Liver (tissue), 9 donors: ENCODE measurements around the gene CDK1. TPM values are rescaled to one million over a fixed set of nuclear protein-coding genes. Genes with fewer than 3 reads are reported as not detected.

Experiments used
- DNase-seq: peaks from one replicate; pipeline ENCODE4 v3.0.0-alpha.2; 2017; ENCODE audit warnings: low spot score
- H3K27ac ChIP-seq, 2 donors: one replicate each; pipeline ENCODE4 v1.7.0; 2013; ENCODE audit warnings: inconsistent platforms in 2 of 2, low read length in 2 of 2, control low read depth in 1 of 2, low read depth in 1 of 2, mild to moderate bottlenecking in 1 of 2
- H3K27me3 ChIP-seq, 4 donors: one replicate each; pipeline versions ENCODE4 v1.6.1 to v1.7.0; 2013; ENCODE audit warnings: low read length in 3 of 4, inconsistent platforms in 1 of 4, mild to moderate bottlenecking in 1 of 4, moderate library complexity in 1 of 4; ENCODE audit not compliant: control insufficient read depth in 4 of 4, insufficient read depth in 4 of 4
- H3K36me3 ChIP-seq, 4 donors: one replicate each; pipeline versions ENCODE4 v1.6.1 to v1.7.0; 2013; ENCODE audit warnings: low read length in 3 of 4, mild to moderate bottlenecking in 3 of 4, low read depth in 1 of 4, moderate library complexity in 1 of 4; ENCODE audit not compliant: control insufficient read depth in 4 of 4, insufficient read depth in 3 of 4
- H3K4me1 ChIP-seq, 4 donors: one replicate each; pipeline versions ENCODE4 v1.6.1 to v1.7.0; 2013; ENCODE audit warnings: low read length in 3 of 4, mild to moderate bottlenecking in 3 of 4, moderate library complexity in 1 of 4; ENCODE audit not compliant: control insufficient read depth in 4 of 4, insufficient read depth in 4 of 4
- H3K4me3 ChIP-seq, 3 donors: one replicate each; pipeline versions ENCODE4 v1.6.1 to v1.7.0; 2013; ENCODE audit warnings: low read length in 3 of 3, control low read depth in 1 of 3, low read depth in 1 of 3, mild to moderate bottlenecking in 1 of 3
- H3K9ac ChIP-seq, 2 donors: one replicate each; pipeline ENCODE4 v1.7.0; 2013; ENCODE audit warnings: low read length in 2 of 2, mild to moderate bottlenecking in 2 of 2, moderate library complexity in 2 of 2, control low read depth in 1 of 2, low read depth in 1 of 2
- H3K9me3 ChIP-seq, 4 donors: one replicate each; pipeline versions ENCODE4 v1.6.1 to v1.7.0; 2013; ENCODE audit warnings: low read length in 3 of 4; ENCODE audit not compliant: control insufficient read depth in 4 of 4
- EGR1 ChIP-seq, 2 donors: IDR thresholded peaks; 2 replicates each; pipeline ENCODE4 v1.6.1; 2016 to 2018; ENCODE audit warnings: antibody characterized with exemption in 2 of 2, low read depth in 2 of 2
- FOXA1 ChIP-seq: IDR thresholded peaks from 2 replicates; pipeline ENCODE4 v1.6.1; 2016; ENCODE audit warnings: antibody characterized with exemption
- FOXA2 ChIP-seq: IDR thresholded peaks from 2 replicates; pipeline ENCODE4 v1.6.1; 2016; ENCODE audit warnings: antibody characterized with exemption
- GABPA ChIP-seq, 2 donors: IDR thresholded peaks in 1 of 2; conservative IDR thresholded peaks in 1 of 2; 2 replicates each; pipeline ENCODE4 v1.6.1; 2016; ENCODE audit warnings: antibody characterized with exemption in 2 of 2, mild to moderate bottlenecking in 1 of 2, moderate library complexity in 1 of 2
- HNF4A ChIP-seq, 2 donors: conservative IDR thresholded peaks; 2 replicates each; pipeline ENCODE4 v1.6.1; 2016; ENCODE audit warnings: antibody characterized with exemption in 2 of 2, mild to moderate bottlenecking in 2 of 2
- HNF4G ChIP-seq: IDR thresholded peaks from 2 replicates; pipeline ENCODE4 v1.6.1; 2016; ENCODE audit warnings: antibody characterized with exemption
- JUND ChIP-seq, 2 donors: IDR thresholded peaks; 2 replicates each; pipeline ENCODE4 v1.6.1; 2016; ENCODE audit warnings: antibody characterized with exemption in 2 of 2
- NR2F2 ChIP-seq: IDR thresholded peaks from 2 replicates; pipeline ENCODE4 v1.6.1; 2016; ENCODE audit warnings: antibody characterized with exemption
- RAD21 ChIP-seq, 2 donors: IDR thresholded peaks; 2 replicates each; pipeline ENCODE4 v1.6.1; 2016; ENCODE audit warnings: antibody characterized with exemption in 2 of 2, mild to moderate bottlenecking in 2 of 2
- RXRA ChIP-seq, 2 donors: IDR thresholded peaks; 2 replicates each; pipeline ENCODE4 v1.6.1; 2017 to 2018; ENCODE audit warnings: antibody characterized with exemption in 2 of 2, mild to moderate bottlenecking in 1 of 2
- SP1 ChIP-seq: IDR thresholded peaks from 2 replicates; pipeline ENCODE4 v1.6.1; 2018; ENCODE audit warnings: antibody characterized with exemption, mild to moderate bottlenecking
- TAF1 ChIP-seq: conservative IDR thresholded peaks from 2 replicates; pipeline ENCODE4 v1.6.1; 2016; ENCODE audit warnings: antibody characterized with exemption, mild to moderate bottlenecking
- YY1 ChIP-seq: IDR thresholded peaks from 2 replicates; pipeline ENCODE4 v1.6.1; 2016; ENCODE audit warnings: antibody characterized with exemption, mild to moderate bottlenecking
- WGBS: extraction: QIAGEN DNeasy Blood & Tissue Kit; methylation state at CpG from one replicate; pipeline ENCODE4 v1.1.7; 2013; 5-methylcytosine and 5-hydroxymethylcytosine counted together
- polyA plus RNA-seq, 2 donors: library from polyadenylated mRNA; stranded (reverse) in 1 of 2; unstranded in 1 of 2; fragments of 200-250 nt in 1 of 2; fragments of >200 nt in 1 of 2; fragmentation: Nextera tagmentation in 1 of 2; extraction: Ambion mirVana in 1 of 2; gene quantifications; one replicate each; pipeline versions ENCODE4 v1.2.1 to v1.2.3, GENCODE V29; 2013 to 2015
- total RNA-seq, 2 donors: library from RNA; depleted of rRNA; stranded (reverse); fragments of >200 nt; gene quantifications; one replicate each; pipeline ENCODE4 v1.2.3, GENCODE V29; 2014
- TF ChIP-seq, protein P1 (sequence below): IDR thresholded peaks from 2 replicates; pipeline ENCODE4 v1.6.1; 2016; ENCODE audit warnings: antibody characterized with exemption
- TF ChIP-seq, protein P2 (sequence below): IDR thresholded peaks from 2 replicates; pipeline ENCODE4 v1.6.1; 2016; ENCODE audit warnings: antibody characterized with exemption
- TF ChIP-seq, protein P3 (sequence below): fragments of 150-350 bp; IDR thresholded peaks from 2 replicates; pipeline ENCODE4 v1.5.1; 2017; ENCODE audit warnings: improper control_type of control experiment, low read depth, low read length; ENCODE audit not compliant: missing input control
- TF ChIP-seq, protein P4 (sequence below): IDR thresholded peaks from 2 replicates; pipeline ENCODE4 v1.6.1; 2016; ENCODE audit warnings: antibody characterized with exemption, mild to moderate bottlenecking
- TF ChIP-seq, protein P5 (sequence below): IDR thresholded peaks from 2 replicates; pipeline ENCODE4 v1.6.1; 2016; ENCODE audit warnings: antibody characterized with exemption
- donor health status: healthy.
- donor health status: healthy.
- donor health status: healthy.
- donor health status: healthy.
- donor health status: healthy.

Gene CDK1
- total and polyA plus RNA-seq, 4 donors = 0.08 to 73.5 (median 2.6) TPM

DNA sequence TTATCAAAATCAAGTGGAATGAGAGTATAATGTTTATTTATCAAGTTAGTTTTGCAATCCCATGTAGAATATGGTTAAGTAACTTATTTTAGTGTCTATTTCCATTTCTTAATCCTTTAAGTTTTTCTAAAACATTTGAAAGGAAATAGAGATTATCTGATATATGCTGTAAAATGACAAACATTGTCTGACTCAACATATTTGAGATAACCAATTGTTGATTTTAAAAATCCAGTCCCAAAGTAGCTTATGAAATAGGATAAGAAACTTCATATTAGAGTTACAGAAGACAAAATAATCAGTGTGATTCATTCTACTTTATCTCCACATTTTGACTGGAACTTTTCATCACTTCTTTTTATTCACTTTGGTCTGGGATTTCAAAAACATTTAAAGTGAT, 38.7 kb upstream of the CDK1 start:
- DNase-seq = no peak
- no peak for TF ChIP-seq EGR1 (IDR thresholded peaks at IDR 0.05; ENCODE audit: low read depth in 2 of 2)
- no peak for TF ChIP-seq FOXA1
- no peak for TF ChIP-seq RXRA (IDR thresholded peaks at IDR 0.05)
- TF ChIP-seq, protein P1, sequence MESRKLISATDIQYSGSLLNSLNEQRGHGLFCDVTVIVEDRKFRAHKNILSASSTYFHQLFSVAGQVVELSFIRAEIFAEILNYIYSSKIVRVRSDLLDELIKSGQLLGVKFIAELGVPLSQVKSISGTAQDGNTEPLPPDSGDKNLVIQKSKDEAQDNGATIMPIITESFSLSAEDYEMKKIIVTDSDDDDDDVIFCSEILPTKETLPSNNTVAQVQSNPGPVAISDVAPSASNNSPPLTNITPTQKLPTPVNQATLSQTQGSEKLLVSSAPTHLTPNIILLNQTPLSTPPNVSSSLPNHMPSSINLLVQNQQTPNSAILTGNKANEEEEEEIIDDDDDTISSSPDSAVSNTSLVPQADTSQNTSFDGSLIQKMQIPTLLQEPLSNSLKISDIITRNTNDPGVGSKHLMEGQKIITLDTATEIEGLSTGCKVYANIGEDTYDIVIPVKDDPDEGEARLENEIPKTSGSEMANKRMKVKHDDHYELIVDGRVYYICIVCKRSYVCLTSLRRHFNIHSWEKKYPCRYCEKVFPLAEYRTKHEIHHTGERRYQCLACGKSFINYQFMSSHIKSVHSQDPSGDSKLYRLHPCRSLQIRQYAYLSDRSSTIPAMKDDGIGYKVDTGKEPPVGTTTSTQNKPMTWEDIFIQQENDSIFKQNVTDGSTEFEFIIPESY = no peak
- TF ChIP-seq TAF1 = no peak
- TF ChIP-seq SP1 = no peak
- no peak for TF ChIP-seq GABPA (IDR thresholded peaks at IDR 0.05 in 1 of 2, conservative IDR thresholded peaks at IDR 0.05 in 1 of 2)
- TF ChIP-seq RAD21 (IDR thresholded peaks at IDR 0.05) = no peak
- TF ChIP-seq YY1 = no peak
- TF ChIP-seq, protein P2, sequence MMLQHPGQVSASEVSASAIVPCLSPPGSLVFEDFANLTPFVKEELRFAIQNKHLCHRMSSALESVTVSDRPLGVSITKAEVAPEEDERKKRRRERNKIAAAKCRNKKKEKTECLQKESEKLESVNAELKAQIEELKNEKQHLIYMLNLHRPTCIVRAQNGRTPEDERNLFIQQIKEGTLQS = no peak
- TF ChIP-seq JUND (IDR thresholded peaks at IDR 0.05) = no peak
- no peak for TF ChIP-seq FOXA2
- H3K4me1 ChIP-seq = no peaks in the 10 kb centered on the region

DNA sequence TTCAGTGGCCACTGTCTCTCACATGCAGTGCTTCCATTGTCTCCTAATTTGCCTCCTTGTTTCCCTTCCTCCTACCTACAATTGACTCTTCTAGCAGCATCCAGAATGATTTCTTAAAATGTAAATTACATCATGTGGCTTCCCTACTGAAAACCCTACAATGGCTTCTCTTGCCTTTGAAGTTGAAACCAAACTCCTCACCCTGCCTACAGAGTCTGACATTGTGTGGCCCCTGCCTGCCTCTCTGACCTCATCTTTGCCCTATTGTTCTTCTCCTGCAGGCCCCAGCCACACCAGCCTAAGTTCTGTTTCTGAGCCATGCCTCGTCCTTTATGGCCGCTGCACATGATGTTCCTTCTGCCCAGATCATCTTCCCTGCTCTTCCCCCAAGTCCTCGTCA, 35.8 kb upstream of the CDK1 start:
- no peaks in the 10 kb centered on the region for H3K9me3 ChIP-seq
- no peaks in the 10 kb centered on the region for H3K4me1 ChIP-seq
- H3K36me3 ChIP-seq = no peaks in the 10 kb centered on the region
- peaks cover 0 to 9% (median 0%) of the 10 kb centered on the region in 4 donors for H3K27me3 ChIP-seq
- DNase-seq = no peak
- TF ChIP-seq RAD21 (IDR thresholded peaks at IDR 0.05) (no peak), FOXA1 (no peak), EGR1 (IDR thresholded peaks at IDR 0.05; ENCODE audit: low read depth in 2 of 2) (no peak), HNF4A (conservative IDR thresholded peaks at IDR 0.05) (no peak), HNF4G (no peak), NR2F2 (no peak), JUND (IDR thresholded peaks at IDR 0.05) (no peak), TAF1 (no peak), GABPA (IDR thresholded peaks at IDR 0.05 in 1 of 2, conservative IDR thresholded peaks at IDR 0.05 in 1 of 2) (no peak), FOXA2 (no peak)
- TF ChIP-seq, protein P3, sequence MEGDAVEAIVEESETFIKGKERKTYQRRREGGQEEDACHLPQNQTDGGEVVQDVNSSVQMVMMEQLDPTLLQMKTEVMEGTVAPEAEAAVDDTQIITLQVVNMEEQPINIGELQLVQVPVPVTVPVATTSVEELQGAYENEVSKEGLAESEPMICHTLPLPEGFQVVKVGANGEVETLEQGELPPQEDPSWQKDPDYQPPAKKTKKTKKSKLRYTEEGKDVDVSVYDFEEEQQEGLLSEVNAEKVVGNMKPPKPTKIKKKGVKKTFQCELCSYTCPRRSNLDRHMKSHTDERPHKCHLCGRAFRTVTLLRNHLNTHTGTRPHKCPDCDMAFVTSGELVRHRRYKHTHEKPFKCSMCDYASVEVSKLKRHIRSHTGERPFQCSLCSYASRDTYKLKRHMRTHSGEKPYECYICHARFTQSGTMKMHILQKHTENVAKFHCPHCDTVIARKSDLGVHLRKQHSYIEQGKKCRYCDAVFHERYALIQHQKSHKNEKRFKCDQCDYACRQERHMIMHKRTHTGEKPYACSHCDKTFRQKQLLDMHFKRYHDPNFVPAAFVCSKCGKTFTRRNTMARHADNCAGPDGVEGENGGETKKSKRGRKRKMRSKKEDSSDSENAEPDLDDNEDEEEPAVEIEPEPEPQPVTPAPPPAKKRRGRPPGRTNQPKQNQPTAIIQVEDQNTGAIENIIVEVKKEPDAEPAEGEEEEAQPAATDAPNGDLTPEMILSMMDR = no peak
- TF ChIP-seq, protein P4, sequence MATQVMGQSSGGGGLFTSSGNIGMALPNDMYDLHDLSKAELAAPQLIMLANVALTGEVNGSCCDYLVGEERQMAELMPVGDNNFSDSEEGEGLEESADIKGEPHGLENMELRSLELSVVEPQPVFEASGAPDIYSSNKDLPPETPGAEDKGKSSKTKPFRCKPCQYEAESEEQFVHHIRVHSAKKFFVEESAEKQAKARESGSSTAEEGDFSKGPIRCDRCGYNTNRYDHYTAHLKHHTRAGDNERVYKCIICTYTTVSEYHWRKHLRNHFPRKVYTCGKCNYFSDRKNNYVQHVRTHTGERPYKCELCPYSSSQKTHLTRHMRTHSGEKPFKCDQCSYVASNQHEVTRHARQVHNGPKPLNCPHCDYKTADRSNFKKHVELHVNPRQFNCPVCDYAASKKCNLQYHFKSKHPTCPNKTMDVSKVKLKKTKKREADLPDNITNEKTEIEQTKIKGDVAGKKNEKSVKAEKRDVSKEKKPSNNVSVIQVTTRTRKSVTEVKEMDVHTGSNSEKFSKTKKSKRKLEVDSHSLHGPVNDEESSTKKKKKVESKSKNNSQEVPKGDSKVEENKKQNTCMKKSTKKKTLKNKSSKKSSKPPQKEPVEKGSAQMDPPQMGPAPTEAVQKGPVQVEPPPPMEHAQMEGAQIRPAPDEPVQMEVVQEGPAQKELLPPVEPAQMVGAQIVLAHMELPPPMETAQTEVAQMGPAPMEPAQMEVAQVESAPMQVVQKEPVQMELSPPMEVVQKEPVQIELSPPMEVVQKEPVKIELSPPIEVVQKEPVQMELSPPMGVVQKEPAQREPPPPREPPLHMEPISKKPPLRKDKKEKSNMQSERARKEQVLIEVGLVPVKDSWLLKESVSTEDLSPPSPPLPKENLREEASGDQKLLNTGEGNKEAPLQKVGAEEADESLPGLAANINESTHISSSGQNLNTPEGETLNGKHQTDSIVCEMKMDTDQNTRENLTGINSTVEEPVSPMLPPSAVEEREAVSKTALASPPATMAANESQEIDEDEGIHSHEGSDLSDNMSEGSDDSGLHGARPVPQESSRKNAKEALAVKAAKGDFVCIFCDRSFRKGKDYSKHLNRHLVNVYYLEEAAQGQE = no peak
- TF ChIP-seq, protein P5, sequence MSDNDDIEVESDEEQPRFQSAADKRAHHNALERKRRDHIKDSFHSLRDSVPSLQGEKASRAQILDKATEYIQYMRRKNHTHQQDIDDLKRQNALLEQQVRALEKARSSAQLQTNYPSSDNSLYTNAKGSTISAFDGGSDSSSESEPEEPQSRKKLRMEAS = no peak
- TF ChIP-seq, protein P2 = no peak
- H3K27ac ChIP-seq = no peak overlapping the region
- H3K9ac ChIP-seq = no peak overlapping the region
- H3K4me3 ChIP-seq = no peak overlapping the region
- 93% methylated on average over 3 of the region's 3 CpGs for WGBS

More for the DNA sequence above, 38.7 kb upstream of the CDK1 start:
- H3K9ac ChIP-seq = no peak overlapping the region
- no peak overlapping the region for H3K4me3 ChIP-seq
- H3K27me3 ChIP-seq = peaks cover 0 to 6% (median 0%) of the 10 kb centered on the region in 4 donors
- no peaks in the 10 kb centered on the region for H3K9me3 ChIP-seq
- no peak overlapping the region for H3K27ac ChIP-seq
- H3K36me3 ChIP-seq = no peaks in the 10 kb centered on the region
